ENCODE measurements around the gene CABP1. TPM values are rescaled to one million over a fixed set of nuclear protein-coding genes. Genes with fewer than 3 reads are reported as not detected.

CABP1 gene
- total RNA-seq, 4 donors from 2014 or later: 0.39 to 0.94 (median 0.89) TPM; not detected in 1

DNA sequence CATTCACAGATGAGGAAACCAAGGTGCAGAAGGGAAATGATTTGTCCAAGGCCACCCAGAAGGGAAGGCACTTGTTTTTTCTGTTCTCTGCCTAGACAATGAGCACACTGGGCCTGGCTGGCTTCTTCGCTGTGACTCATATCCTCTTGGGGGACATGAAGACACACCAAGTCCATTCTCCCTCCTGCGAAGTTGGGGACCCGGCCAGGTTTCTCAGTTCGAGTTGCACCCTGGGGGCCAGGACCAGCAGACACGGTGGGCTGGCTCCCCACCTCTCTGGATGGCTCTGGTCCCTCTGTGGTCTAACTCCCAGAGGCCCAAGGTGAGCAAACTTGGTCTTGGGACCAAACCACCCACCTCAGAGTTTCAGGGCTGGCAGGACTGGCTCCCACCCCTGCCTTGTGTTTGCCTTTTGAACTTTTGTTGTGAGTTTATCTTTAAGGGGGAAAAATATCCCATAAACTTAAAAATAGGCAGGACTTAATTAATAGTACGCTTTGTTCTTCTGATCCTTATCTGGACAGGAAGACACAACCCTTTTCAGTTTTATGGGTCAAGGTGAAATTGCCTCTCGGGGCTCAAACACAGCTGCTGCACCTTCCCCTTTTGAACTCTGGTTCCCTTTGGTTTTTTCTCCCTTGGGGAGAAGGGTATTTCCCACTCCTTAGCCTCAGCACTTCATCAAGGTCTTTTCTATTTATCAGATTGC lies 37.5 kb downstream of the CABP1 start:
- 34 to 39% methylated on average over 7 of the region's 7 CpGs for WGBS, 2 donors
- DNase-seq (ENCODE audit: low spot score in 2 of 2): no peak

DNA sequence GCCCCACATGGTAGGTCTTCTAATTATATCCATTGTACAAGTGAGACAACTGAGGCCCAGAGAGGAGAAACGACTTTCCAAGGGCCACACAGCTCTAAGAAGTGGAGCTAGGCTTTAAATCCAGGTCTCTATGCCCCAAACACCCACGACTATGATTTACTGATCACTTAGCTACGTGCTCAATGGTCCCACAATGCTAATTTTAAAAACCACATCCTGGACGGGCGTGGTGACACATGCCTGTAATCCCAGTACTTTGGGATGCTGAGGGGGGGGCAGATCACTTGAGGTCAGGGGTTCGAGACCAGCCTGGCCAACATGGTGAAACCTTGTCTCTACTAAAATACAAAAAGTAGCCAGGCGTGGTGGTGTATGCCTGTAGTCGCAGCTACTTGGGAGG lies 38.1 kb downstream of the CABP1 start:
- DNase-seq (ENCODE audit: low spot score in 2 of 2): no peak
- intact Hi-C loops (cut with DNase I; ENCODE audit: low total_unique reads): no loop called here
- H3K4me3 ChIP-seq (ENCODE audit: low read depth, poor library complexity, severe bottlenecking): no peak overlapping the region
- TF ChIP-seq POLR2A (IDR thresholded peaks at IDR 0.05): no peak
- TF ChIP-seq, protein P1, sequence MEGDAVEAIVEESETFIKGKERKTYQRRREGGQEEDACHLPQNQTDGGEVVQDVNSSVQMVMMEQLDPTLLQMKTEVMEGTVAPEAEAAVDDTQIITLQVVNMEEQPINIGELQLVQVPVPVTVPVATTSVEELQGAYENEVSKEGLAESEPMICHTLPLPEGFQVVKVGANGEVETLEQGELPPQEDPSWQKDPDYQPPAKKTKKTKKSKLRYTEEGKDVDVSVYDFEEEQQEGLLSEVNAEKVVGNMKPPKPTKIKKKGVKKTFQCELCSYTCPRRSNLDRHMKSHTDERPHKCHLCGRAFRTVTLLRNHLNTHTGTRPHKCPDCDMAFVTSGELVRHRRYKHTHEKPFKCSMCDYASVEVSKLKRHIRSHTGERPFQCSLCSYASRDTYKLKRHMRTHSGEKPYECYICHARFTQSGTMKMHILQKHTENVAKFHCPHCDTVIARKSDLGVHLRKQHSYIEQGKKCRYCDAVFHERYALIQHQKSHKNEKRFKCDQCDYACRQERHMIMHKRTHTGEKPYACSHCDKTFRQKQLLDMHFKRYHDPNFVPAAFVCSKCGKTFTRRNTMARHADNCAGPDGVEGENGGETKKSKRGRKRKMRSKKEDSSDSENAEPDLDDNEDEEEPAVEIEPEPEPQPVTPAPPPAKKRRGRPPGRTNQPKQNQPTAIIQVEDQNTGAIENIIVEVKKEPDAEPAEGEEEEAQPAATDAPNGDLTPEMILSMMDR (IDR thresholded peaks at IDR 0.05): no peak
- WGBS, 2 donors: 67 to 72% methylated on average over 8 of the region's 8 CpGs

More for the DNA sequence above, 37.5 kb downstream of the CABP1 start:
- H3K4me3 ChIP-seq (ENCODE audit: low read depth, poor library complexity, severe bottlenecking): no peak overlapping the region
- TF ChIP-seq, protein P1 (IDR thresholded peaks at IDR 0.05): no peak
- TF ChIP-seq POLR2A (IDR thresholded peaks at IDR 0.05): no peak
- intact Hi-C loops (cut with DNase I; ENCODE audit: low total_unique reads): no loop called here

DNA sequence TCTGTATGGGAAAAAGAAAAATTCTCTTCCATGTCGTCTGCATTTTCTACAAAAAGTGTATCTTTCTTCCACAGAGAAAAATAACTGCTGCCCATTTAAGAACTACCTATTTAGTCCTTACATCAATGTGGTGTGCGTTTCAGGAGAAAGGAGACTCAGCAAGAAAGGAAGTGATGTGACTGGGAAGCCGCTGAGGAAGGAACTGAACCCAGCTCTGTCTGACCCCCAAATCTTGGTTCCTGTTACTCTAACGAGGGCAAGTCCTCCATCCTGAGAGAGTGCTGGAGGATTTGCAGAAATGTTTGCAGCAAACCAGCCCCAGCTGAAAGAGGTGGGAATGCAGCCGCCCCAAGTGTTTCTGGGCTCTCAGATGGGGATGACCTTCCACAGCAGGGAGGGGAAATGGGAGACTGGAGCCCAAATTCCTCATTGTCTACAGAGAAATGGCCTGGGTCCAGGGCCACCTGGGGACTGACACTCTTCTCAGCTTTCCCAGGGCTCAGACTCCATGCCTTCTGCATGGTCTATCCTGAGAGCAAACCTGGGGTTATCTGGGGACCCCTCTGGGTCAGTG lies 39.8 kb downstream of the CABP1 start:
- no peak for TF ChIP-seq POLR2A (IDR thresholded peaks at IDR 0.05)
- TF ChIP-seq, protein P1 (IDR thresholded peaks at IDR 0.05): no peak
- intact Hi-C loops (cut with DNase I; ENCODE audit: low total_unique reads): no loop called here
- no peak for DNase-seq (ENCODE audit: low spot score in 2 of 2)
- WGBS, 2 donors: 47 to 55% methylated on average over 5 of the region's 5 CpGs
- H3K4me3 ChIP-seq (ENCODE audit: low read depth, poor library complexity, severe bottlenecking): no peak overlapping the region

DNA sequence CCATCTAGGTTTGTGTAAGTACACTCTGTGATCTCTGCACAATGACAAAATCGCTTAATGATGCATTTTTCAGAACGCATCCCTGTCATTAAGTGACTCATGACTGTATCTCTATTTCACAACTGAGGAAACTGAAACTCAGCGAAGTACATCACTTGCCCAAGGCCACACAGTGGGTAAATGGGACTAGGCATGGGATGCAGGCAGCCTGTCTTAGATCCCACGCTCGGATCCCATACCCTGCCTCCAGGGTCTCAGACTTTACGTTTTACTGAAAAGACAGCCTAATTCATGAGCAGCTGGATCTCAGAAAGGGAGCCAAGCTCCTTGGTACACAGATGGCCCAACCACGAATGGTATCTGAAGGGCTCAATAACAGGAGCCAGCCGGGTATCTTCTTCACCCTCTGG lies 44.1 kb downstream of the CABP1 start:
- TF ChIP-seq POLR2A (IDR thresholded peaks at IDR 0.05): no peak
- TF ChIP-seq, protein P1 (IDR thresholded peaks at IDR 0.05): no peak
- DNase-seq (ENCODE audit: low spot score in 2 of 2): peak in 1 of 2 donors; percentile 24
- 55% methylated on average over 8 of the region's 8 CpGs for WGBS, 2 donors
- intact Hi-C loops (cut with DNase I; ENCODE audit: low total_unique reads): no loop called here
- H3K4me3 ChIP-seq (ENCODE audit: low read depth, poor library complexity, severe bottlenecking): no peak overlapping the region

DNA sequence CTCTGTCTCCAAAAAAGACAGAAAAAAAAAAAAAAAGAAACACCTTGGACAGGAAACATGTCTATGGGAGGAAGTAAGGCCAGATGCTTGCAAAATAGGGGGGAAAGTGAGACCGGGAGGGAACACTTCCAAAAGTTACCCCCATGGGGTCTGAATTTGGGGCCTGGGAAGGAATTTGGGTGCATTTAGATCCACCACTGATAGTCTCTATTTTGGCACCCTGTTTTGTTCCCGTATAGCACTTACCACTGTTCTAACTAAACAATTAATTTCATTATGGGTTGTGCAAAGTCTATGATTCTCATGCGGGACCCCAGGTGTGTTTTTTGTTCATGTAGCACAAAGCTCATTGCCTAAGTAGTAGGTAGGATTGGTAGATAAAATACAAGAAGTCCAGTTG lies 45.1 kb downstream of the CABP1 start:
- intact Hi-C loops (cut with DNase I; ENCODE audit: low total_unique reads): no loop called here
- no peak for DNase-seq (ENCODE audit: low spot score in 2 of 2)
- WGBS, 2 donors: 55 to 57% methylated on average over 3 of the region's 3 CpGs
- TF ChIP-seq, protein P1 (IDR thresholded peaks at IDR 0.05): no peak
- TF ChIP-seq POLR2A (IDR thresholded peaks at IDR 0.05): no peak
- H3K4me3 ChIP-seq (ENCODE audit: low read depth, poor library complexity, severe bottlenecking): no peak overlapping the region
